NCI-H526 (cell line): ENCODE measurements around the gene TXNDC16.
"Not testable (repeated sequence)": the region's sequence is repeated elsewhere in the genome, so short reads cannot be mapped to it uniquely, and the experiment has no call there.

Experiments
- DNase-seq, 2 experiments: peaks; one replicate each; lab custom pipeline; 2025; lab: John Stamatoyannopoulos, UW

Gene TXNDC16

GRCh38 chr14:52545584-52546317 lies 6.6 kb downstream of the TXNDC16 start:
- DNase-seq = no peak

GRCh38 chr14:52538623-52539022 lies 13.7 kb downstream of the TXNDC16 start:
- no peak for DNase-seq

- DNase-seq = no peak
These were observed 16.0 kb downstream of the TXNDC16 start for GRCh38 chr14:52536269-52536668.

GRCh38 chr14:52531481-52531880 lies 20.8 kb downstream of the TXNDC16 start:
- no peak for DNase-seq

GRCh38 chr14:52527052-52527451 lies 25.3 kb downstream of the TXNDC16 start:
- DNase-seq = no peak

- DNase-seq = no peak
These were observed 29.5 kb downstream of the TXNDC16 start for GRCh38 chr14:52522581-52523345.

- no peak for DNase-seq
These were observed 30.3 kb downstream of the TXNDC16 start for GRCh38 chr14:52522033-52522432.

- no peak for DNase-seq
These were observed 38.1 kb downstream of the TXNDC16 start for GRCh38 chr14:52514046-52514811.

- no peak for DNase-seq
These were observed 39.1 kb downstream of the TXNDC16 start for GRCh38 chr14:52513249-52513648.

- no peak for DNase-seq
These were observed 57.9 kb downstream of the TXNDC16 start for GRCh38 chr14:52494444-52494843.

GRCh38 chr14:52485350-52485960 lies 66.8 kb downstream of the TXNDC16 start:
- DNase-seq = no peak

GRCh38 chr14:52481864-52482263 lies 70.4 kb downstream of the TXNDC16 start:
- DNase-seq = no peak

- peak in 1 of 2 experiments; percentile 46 for DNase-seq
These were observed 78.7 kb downstream of the TXNDC16 start for GRCh38 chr14:52473557-52473956.

GRCh38 chr14:52472728-52473127 lies 79.6 kb downstream of the TXNDC16 start:
- no peak for DNase-seq

GRCh38 chr14:52472251-52472650 lies 80.1 kb downstream of the TXNDC16 start:
- DNase-seq = not testable (repeated sequence)

GRCh38 chr14:52467515-52468266 lies 84.6 kb downstream of the TXNDC16 start:
- DNase-seq = no peak

- no peak for DNase-seq
These were observed 88.1 kb downstream of the TXNDC16 start for GRCh38 chr14:52464175-52464574.

GRCh38 chr14:52463375-52463774 lies 88.9 kb downstream of the TXNDC16 start:
- no peak for DNase-seq

GRCh38 chr14:52461721-52462120 lies 90.6 kb downstream of the TXNDC16 start:
- DNase-seq = no peak

- DNase-seq = no peak
These were observed 93.6 kb downstream of the TXNDC16 start for GRCh38 chr14:52458721-52459085.

- no peak for DNase-seq
These were observed 94.9 kb downstream of the TXNDC16 start for GRCh38 chr14:52457411-52457810.
